HepG2 (cell line): ENCODE measurements around the gene PBX4.

Experiments
- EHMT2 ChIP-seq: fragments of 200-600 bp; sonication (generic); IDR thresholded peaks from 2 replicates; pipeline ENCODE4 v1.7.0; 2017; ENCODE audit warnings: antibody characterized with exemption, low read depth, low read length, borderline replicate concordance
- HOXA9 ChIP-seq: sonication (generic); formaldehyde crosslinking; IDR thresholded peaks from 2 replicates; pipeline ENCODE4 v1.8.1; 2022; ENCODE audit warnings: missing genetic modification reagents, mild to moderate bottlenecking, moderate library complexity, borderline replicate concordance
- JARID2 ChIP-seq: sonication (generic); formaldehyde crosslinking; IDR thresholded peaks from 2 replicates; pipeline ENCODE4 v1.8.1; 2023; ENCODE audit warnings: missing genetic modification reagents, inconsistent platforms; ENCODE audit not compliant: insufficient replicate concordance
- KAT7 ChIP-seq: IDR thresholded peaks from 2 replicates; pipeline ENCODE4 v1.6.1; 2018; ENCODE audit warnings: borderline replicate concordance, missing compliant biosample characterization
- NR2C2 ChIP-seq: sonication (generic); formaldehyde crosslinking; IDR thresholded peaks from 2 replicates; pipeline ENCODE4 v1.4.0; 2020; ENCODE audit warnings: missing genetic modification reagents, mild to moderate bottlenecking, moderate library complexity, borderline replicate concordance
- PRMT3 ChIP-seq: sonication (generic); formaldehyde crosslinking; IDR thresholded peaks from 2 replicates; pipeline ENCODE4 v1.8.1; 2022; ENCODE audit warnings: low read depth, mild to moderate bottlenecking, moderate library complexity, missing genetic modification reagents, borderline replicate concordance
- SP1 ChIP-seq, 2 experiments: fragments of 450-650 bp in 1 of 2; sonication (generic) in 1 of 2; formaldehyde crosslinking in 1 of 2; IDR thresholded peaks; 2 replicates each; pipeline versions ENCODE4 v1.4.0 to v1.6.1; 2016 to 2020; ENCODE audit warnings: missing genetic modification reagents in 1 of 2
- SRF ChIP-seq: IDR thresholded peaks from 2 replicates; pipeline ENCODE4 v1.6.1; 2011; ENCODE audit warnings: mild to moderate bottlenecking, low read depth, low read length, moderate library complexity
- TAF1 ChIP-seq: sonication (generic); formaldehyde crosslinking; IDR thresholded peaks from 2 replicates; pipeline ENCODE4 v1.4.0; 2020; ENCODE audit warnings: missing genetic modification reagents
- ZFY ChIP-seq: sonication (generic); formaldehyde crosslinking; IDR thresholded peaks from 2 replicates; pipeline ENCODE4 v1.4.0; 2020; ENCODE audit warnings: missing genetic modification reagents
- TF ChIP-seq, protein P1 (sequence below): sonication (generic); formaldehyde crosslinking; IDR thresholded peaks from 2 replicates; pipeline ENCODE4 v1.4.0; 2020; ENCODE audit warnings: mild to moderate bottlenecking, missing genetic modification reagents
- TF ChIP-seq, protein P2 (sequence below): sonication (generic); formaldehyde crosslinking; IDR thresholded peaks from 2 replicates; pipeline ENCODE4 v1.9.0; 2021; ENCODE audit warnings: missing genetic modification reagents, borderline replicate concordance
- TF ChIP-seq, protein P3 (sequence below): sonication (generic); formaldehyde crosslinking; IDR thresholded peaks from 2 replicates; pipeline ENCODE4 v1.5.0; 2020; ENCODE audit warnings: missing genetic modification reagents

DNA sequence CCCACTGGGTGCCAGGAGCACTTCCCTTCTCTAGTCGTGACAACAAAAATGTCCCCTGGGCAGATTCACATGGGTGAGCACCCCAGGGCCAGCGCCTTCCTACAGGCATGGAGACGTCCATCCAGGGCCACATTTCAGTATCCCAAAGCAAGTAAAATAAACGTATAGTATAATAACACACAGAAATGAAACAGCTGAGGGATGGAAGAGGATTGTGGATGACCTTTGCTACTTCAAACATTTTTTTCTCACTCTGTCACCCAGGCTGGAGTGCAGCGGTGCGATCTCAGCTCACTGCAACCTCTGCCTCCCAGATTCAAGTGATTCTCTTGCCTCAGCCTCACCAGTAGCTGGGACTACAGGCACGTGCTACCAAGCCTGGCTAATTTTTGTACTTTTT is 52.2 kb downstream of the PBX4 start:
- no peak for TF ChIP-seq ZFY (CRISPR knock-in tag)
- TF ChIP-seq KAT7 = no peak
- TF ChIP-seq, protein P1, sequence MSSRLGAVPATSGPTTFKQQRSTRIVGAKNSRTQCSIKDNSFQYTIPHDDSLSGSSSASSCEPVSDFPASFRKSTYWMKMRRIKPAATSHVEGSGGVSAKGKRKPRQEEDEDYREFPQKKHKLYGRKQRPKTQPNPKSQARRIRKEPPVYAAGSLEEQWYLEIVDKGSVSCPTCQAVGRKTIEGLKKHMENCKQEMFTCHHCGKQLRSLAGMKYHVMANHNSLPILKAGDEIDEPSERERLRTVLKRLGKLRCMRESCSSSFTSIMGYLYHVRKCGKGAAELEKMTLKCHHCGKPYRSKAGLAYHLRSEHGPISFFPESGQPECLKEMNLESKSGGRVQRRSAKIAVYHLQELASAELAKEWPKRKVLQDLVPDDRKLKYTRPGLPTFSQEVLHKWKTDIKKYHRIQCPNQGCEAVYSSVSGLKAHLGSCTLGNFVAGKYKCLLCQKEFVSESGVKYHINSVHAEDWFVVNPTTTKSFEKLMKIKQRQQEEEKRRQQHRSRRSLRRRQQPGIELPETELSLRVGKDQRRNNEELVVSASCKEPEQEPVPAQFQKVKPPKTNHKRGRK (CRISPR knock-in tag) = no peak
- TF ChIP-seq SRF = no peak
- TF ChIP-seq, protein P2, sequence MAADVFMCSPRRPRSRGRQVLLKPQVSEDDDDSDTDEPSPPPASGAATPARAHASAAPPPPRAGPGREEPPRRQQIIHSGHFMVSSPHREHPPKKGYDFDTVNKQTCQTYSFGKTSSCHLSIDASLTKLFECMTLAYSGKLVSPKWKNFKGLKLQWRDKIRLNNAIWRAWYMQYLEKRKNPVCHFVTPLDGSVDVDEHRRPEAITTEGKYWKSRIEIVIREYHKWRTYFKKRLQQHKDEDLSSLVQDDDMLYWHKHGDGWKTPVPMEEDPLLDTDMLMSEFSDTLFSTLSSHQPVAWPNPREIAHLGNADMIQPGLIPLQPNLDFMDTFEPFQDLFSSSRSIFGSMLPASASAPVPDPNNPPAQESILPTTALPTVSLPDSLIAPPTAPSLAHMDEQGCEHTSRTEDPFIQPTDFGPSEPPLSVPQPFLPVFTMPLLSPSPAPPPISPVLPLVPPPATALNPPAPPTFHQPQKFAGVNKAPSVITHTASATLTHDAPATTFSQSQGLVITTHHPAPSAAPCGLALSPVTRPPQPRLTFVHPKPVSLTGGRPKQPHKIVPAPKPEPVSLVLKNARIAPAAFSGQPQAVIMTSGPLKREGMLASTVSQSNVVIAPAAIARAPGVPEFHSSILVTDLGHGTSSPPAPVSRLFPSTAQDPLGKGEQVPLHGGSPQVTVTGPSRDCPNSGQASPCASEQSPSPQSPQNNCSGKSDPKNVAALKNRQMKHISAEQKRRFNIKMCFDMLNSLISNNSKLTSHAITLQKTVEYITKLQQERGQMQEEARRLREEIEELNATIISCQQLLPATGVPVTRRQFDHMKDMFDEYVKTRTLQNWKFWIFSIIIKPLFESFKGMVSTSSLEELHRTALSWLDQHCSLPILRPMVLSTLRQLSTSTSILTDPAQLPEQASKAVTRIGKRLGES (CRISPR knock-in tag) = no peak
- TF ChIP-seq JARID2 (CRISPR knock-in tag) = no peak
- no peak for TF ChIP-seq HOXA9 (CRISPR knock-in tag)
- TF ChIP-seq, protein P3, sequence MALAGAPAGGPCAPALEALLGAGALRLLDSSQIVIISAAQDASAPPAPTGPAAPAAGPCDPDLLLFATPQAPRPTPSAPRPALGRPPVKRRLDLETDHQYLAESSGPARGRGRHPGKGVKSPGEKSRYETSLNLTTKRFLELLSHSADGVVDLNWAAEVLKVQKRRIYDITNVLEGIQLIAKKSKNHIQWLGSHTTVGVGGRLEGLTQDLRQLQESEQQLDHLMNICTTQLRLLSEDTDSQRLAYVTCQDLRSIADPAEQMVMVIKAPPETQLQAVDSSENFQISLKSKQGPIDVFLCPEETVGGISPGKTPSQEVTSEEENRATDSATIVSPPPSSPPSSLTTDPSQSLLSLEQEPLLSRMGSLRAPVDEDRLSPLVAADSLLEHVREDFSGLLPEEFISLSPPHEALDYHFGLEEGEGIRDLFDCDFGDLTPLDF = no peak
- no peak for TF ChIP-seq TAF1 (CRISPR knock-in tag)
- no peak for TF ChIP-seq NR2C2 (CRISPR knock-in tag)
- no peak for TF ChIP-seq SP1 (IDR thresholded peaks at IDR 0.05)
- TF ChIP-seq SP1 (CRISPR knock-in tag; IDR thresholded peaks at IDR 0.05) = no peak
- TF ChIP-seq PRMT3 = no peak
- no peak for TF ChIP-seq EHMT2
